ENCODE measurements around the gene LINC00632.

GRCh38 chrX:140815868-140816267 lies 106.3 kb downstream of the LINC00632 start:
- no peak for TF ChIP-seq CTCF (IDR thresholded peaks at IDR 0.05; ENCODE audit: low read depth, low read length, missing input control)
- no peak for TF ChIP-seq FOXA1 (IDR thresholded peaks at IDR 0.05)
- TF ChIP-seq HNF4G (IDR thresholded peaks at IDR 0.05): no peak
- TF ChIP-seq JUND (IDR thresholded peaks at IDR 0.05): no peak

Data from liver (tissue), 3 donors.